8988T (cell line): ENCODE data around the gene UBE3B.

ENCODE experiments used
- DNase-seq: peaks from one replicate; pipeline ENCODE4 v3.0.0; 2011

The UBE3B gene

GRCh38 chr12:109580684-109581333, 103.4 kb downstream of the UBE3B start:
- no peak for DNase-seq

- no peak for DNase-seq
Observed at GRCh38 chr12:109581334-109581691, 103.9 kb downstream of the UBE3B start.

GRCh38 chr12:109581856-109582255, 104.4 kb downstream of the UBE3B start:
- DNase-seq, result no peak

GRCh38 chr12:109582636-109583035, 105.2 kb downstream of the UBE3B start:
- DNase-seq, result no peak

- no peak for DNase-seq
Observed at GRCh38 chr12:109583733-109584132, 106.3 kb downstream of the UBE3B start.
